HCT116 (cell line): ENCODE results near the gene ATP5F1D. TPM values are rescaled to one million over a fixed set of nuclear protein-coding genes. Genes with fewer than 3 reads are reported as not detected.
A peak's percentile ranks its signal among the peaks of the same experiment; 100 is the strongest.

Source experiments
- ATAC-seq: fragments of 200-7000 bp; cut with Tn5 transposase; 2 replicates; pipeline ENCODE4 v1.9.1; 2020; ENCODE audit warnings: mild to moderate bottlenecking, moderate library complexity
- BruUV-seq: library from RNA; stranded (reverse); fragments of 400-500 nt; replicated peaks from 2 replicates; lab custom pipeline; 2021; lab: Mats Ljungman, UMichigan
- CTCF ChIA-PET: fragments of 300-600 bp; sonication (Branson Sonifier 250); formaldehyde crosslinking; loops from one replicate; lab custom pipeline; 2021; ENCODE audit warnings: antibody characterized with exemption; lab: Charles Lee
- POLR2A ChIA-PET: fragments of 300-600, 350-600 bp; sonication (Branson Sonifier 250); formaldehyde crosslinking; loops from one replicate; lab custom pipeline; 2021; ENCODE audit warnings: antibody characterized with exemption; lab: Charles Lee
- RAD21 ChIA-PET, 2 experiments: fragments of 300-600 bp; sonication (Branson Sonifier 250); formaldehyde crosslinking; loops; one replicate each; lab custom pipeline; 2023; ENCODE audit warnings: low total read pairs in 2 of 2; ENCODE audit not compliant: uncharacterized antibody in 2 of 2, unreplicated experiment in 2 of 2, low non-redundant PET in 1 of 2; lab: Charles Lee
- DNase-seq: peaks from one replicate; pipeline ENCODE4 v3.0.0-alpha.2; 2010; ENCODE audit warnings: low read depth, low spot score
- H2AFZ ChIP-seq: fragments of 200-600 bp; shearing (Covaris generic), sonication (generic); 2 replicates; pipeline ENCODE4 v1.6.1; 2017; ENCODE audit warnings: low read depth, mixed run types, mixed read lengths, antibody characterized with exemption, low read length; ENCODE audit not compliant: poor library complexity, severe bottlenecking
- H3K27ac ChIP-seq: 2 replicates; pipeline ENCODE4 v1.5.1; 2012; ENCODE audit warnings: low read depth, low read length
- H3K27me3 ChIP-seq: fragments of 200-600 bp; sonication (generic); 2 replicates; pipeline ENCODE4 v1.6.1; 2016; ENCODE audit warnings: mixed run types, low read length, mixed read lengths; ENCODE audit not compliant: insufficient read depth
- H3K36me3 ChIP-seq, 2 experiments: fragments of 200-500 bp in 1 of 2; fragments of 200-600 bp in 1 of 2; sonication (Bioruptor generic) in 1 of 2; sonication (generic) in 1 of 2; 2 replicates each; pipeline versions ENCODE4 v1.5.1 to v1.6.1; 2014 to 2016; ENCODE audit warnings: low read length in 2 of 2, inconsistent platforms in 1 of 2, mixed read lengths in 1 of 2, mixed run types in 1 of 2; ENCODE audit not compliant: insufficient read depth in 2 of 2, control insufficient read depth in 1 of 2
- H3K4me1 ChIP-seq, 2 experiments: fragments of 200-600 bp in 1 of 2; sonication (generic) in 1 of 2; 2 replicates each; pipeline versions ENCODE4 v1.5.1 to v1.6.1; 2012 to 2017; ENCODE audit warnings: low read length in 2 of 2, inconsistent platforms in 1 of 2, mild to moderate bottlenecking in 1 of 2, mixed read lengths in 1 of 2, mixed run types in 1 of 2, moderate library complexity in 1 of 2; ENCODE audit not compliant: insufficient read depth in 2 of 2, control insufficient read depth in 1 of 2
- H3K4me2 ChIP-seq: fragments of 200-600 bp; sonication (generic); 2 replicates; pipeline ENCODE4 v1.6.1; 2017; ENCODE audit warnings: mixed run types, low read length, mixed read lengths
- H3K4me3 ChIP-seq, 2 experiments: fragments of 200-600 bp in 1 of 2; sonication (generic) in 1 of 2; replicated peaks in 1 of 2; 2 replicates each; pipeline ENCODE4 v1.5.1; 2011 to 2016; ENCODE audit warnings: low read length in 2 of 2, control low read depth in 1 of 2, low read depth in 1 of 2, mild to moderate bottlenecking in 1 of 2, mixed read lengths in 1 of 2, mixed run types in 1 of 2
- H3K79me2 ChIP-seq: fragments of 200-600 bp; sonication (generic); 2 replicates; pipeline ENCODE4 v1.6.1; 2017; ENCODE audit warnings: mild to moderate bottlenecking, mixed run types, low read length, moderate library complexity, mixed read lengths; ENCODE audit not compliant: insufficient read depth
- H3K9ac ChIP-seq: fragments of 200-600 bp; sonication (generic); 2 replicates; pipeline ENCODE4 v1.6.1; 2016; ENCODE audit warnings: low read length, mixed read lengths
- H3K9me2 ChIP-seq: fragments of 200-600 bp; sonication (generic), shearing (Covaris generic); 2 replicates; pipeline ENCODE4 v1.6.1; 2017; ENCODE audit warnings: mixed run types, mild to moderate bottlenecking, moderate library complexity; ENCODE audit not compliant: insufficient read depth
- H3K9me3 ChIP-seq, 2 experiments: fragments of 200-500 bp in 1 of 2; fragments of 200-600 bp in 1 of 2; sonication (Bioruptor generic) in 1 of 2; sonication (generic) in 1 of 2; 2 replicates each; pipeline ENCODE4 v1.6.1; 2014 to 2017; ENCODE audit warnings: low read length in 2 of 2, mixed read lengths in 2 of 2, inconsistent platforms in 1 of 2, low read depth in 1 of 2, mild to moderate bottlenecking in 1 of 2, mixed run types in 1 of 2, moderate library complexity in 1 of 2; ENCODE audit not compliant: control insufficient read depth in 1 of 2, insufficient read depth in 1 of 2
- H4K20me1 ChIP-seq: fragments of 200-600 bp; sonication (generic), shearing (Covaris generic); 2 replicates; pipeline ENCODE4 v1.6.1; 2017; ENCODE audit warnings: mixed run types, mild to moderate bottlenecking, moderate library complexity; ENCODE audit not compliant: insufficient read depth
- ATF3 ChIP-seq: IDR thresholded peaks from 2 replicates; pipeline ENCODE4 v1.6.1; 2012
- CEBPB ChIP-seq: IDR thresholded peaks from 2 replicates; pipeline ENCODE4 v1.6.1; 2012; ENCODE audit warnings: low read depth
- EGR1 ChIP-seq: IDR thresholded peaks from 2 replicates; pipeline ENCODE4 v1.6.1; 2012; ENCODE audit warnings: low read depth
- ELF1 ChIP-seq: IDR thresholded peaks from 2 replicates; pipeline ENCODE4 v1.6.1; 2012; ENCODE audit warnings: low read depth, borderline replicate concordance
- EZH2 ChIP-seq: fragments of 200-600 bp; sonication (generic); IDR thresholded peaks from 2 replicates; pipeline ENCODE4 v1.6.1; 2017; ENCODE audit warnings: antibody characterized with exemption, mixed run types
- JUND ChIP-seq: IDR thresholded peaks from 2 replicates; pipeline ENCODE4 v1.6.1; 2012
- POLR2AphosphoS5 ChIP-seq: IDR thresholded peaks from 2 replicates; pipeline ENCODE4 v1.6.1; 2011; ENCODE audit warnings: mild to moderate bottlenecking, low read depth, low read length, moderate library complexity
- RAD21 ChIP-seq: IDR thresholded peaks from 2 replicates; pipeline ENCODE4 v1.6.1; 2012; ENCODE audit warnings: low read depth, mild to moderate bottlenecking
- SIN3A ChIP-seq: IDR thresholded peaks from 2 replicates; pipeline ENCODE4 v1.6.1; 2012; ENCODE audit warnings: low read depth
- SP1 ChIP-seq: IDR thresholded peaks from 2 replicates; pipeline ENCODE4 v1.6.1; 2012; ENCODE audit warnings: low read depth
- SRF ChIP-seq: IDR thresholded peaks from 2 replicates; pipeline ENCODE4 v1.6.1; 2012; ENCODE audit warnings: low read depth
- TCF7L2 ChIP-seq: IDR thresholded peaks from 2 replicates; pipeline ENCODE4 v1.7.0; 2011; ENCODE audit warnings: borderline replicate concordance, inconsistent platforms; ENCODE audit not compliant: insufficient read depth, insufficient read length; ENCODE audit errors: extremely low read depth
- YY1 ChIP-seq: IDR thresholded peaks from 2 replicates; pipeline ENCODE4 v1.6.1; 2011; ENCODE audit warnings: low read length, low read depth, moderate library complexity, mild to moderate bottlenecking; ENCODE audit not compliant: insufficient replicate concordance; ENCODE audit errors: extremely low read depth
- ZFX ChIP-seq: fragments of 450-650 bp; IDR thresholded peaks from 2 replicates; pipeline ENCODE4 v1.6.1; 2017
- ZNF274 ChIP-seq: fragments of 200-500 bp; sonication (Bioruptor generic); IDR thresholded peaks from 2 replicates; pipeline ENCODE4 v1.6.1; 2014; ENCODE audit warnings: mild to moderate bottlenecking, low read depth, low read length, inconsistent platforms
- intact Hi-C: fragments of 100-400 bp; cut with micrococcal nuclease; formaldehyde crosslinking; loops from 2 replicates; pipeline ENCODE4 v1.10.0; 2022
- total RNA-seq: library from RNA; stranded (reverse); gene quantifications from one replicate; pipeline ENCODE4 v1.2.1, GENCODE V29; 2021; ENCODE audit not compliant: unreplicated experiment
- TF ChIP-seq, protein P1 (sequence below): IDR thresholded peaks from 2 replicates; pipeline ENCODE4 v1.6.1; 2012
- TF ChIP-seq, protein P2 (sequence below): IDR thresholded peaks from 2 replicates; pipeline ENCODE4 v1.6.1; 2011; ENCODE audit warnings: mild to moderate bottlenecking, low read length, moderate library complexity; ENCODE audit not compliant: insufficient replicate concordance; ENCODE audit errors: extremely low read depth

ATP5F1D gene
- total RNA-seq, 1 experiment from 2014 or later, result 428 TPM

DNA sequence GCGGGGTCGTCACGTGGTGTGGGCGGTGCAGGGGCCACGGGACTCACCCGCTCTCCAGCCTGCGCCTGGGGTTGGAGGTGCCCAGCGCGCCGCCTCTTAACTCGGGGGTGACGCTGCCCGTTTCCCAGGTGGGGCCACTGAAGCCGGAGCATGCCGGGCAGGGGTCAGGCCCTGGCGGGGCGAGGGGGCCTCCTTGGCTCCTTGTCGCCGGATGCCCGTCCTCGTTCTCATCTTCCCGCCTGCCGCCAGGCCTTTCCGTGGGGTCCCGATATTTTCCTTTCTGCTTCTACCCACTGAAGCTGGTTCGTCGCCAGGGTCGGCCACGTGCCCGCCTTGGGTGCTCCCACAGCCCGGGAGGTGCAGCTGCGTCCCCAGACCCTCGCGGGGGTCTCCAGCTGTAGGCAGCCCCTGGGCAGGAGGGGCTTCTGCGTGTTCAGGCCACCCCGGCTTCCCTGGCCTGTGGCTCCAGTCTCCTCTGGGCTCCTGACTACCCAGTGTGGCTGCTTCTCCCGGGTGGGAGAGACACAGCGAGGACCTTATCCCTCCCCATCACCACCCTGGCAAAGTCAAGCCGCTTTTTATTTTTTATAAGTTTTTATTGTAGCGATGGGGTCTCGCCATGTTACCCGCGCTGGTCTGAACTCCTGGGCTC is 34.6 kb downstream of the ATP5F1D start:
- Histone ChIP-seq H3K9me3 (no peaks in the 10 kb centered on the region), H3K9me2 (no peaks in the 10 kb centered on the region), H3K4me3 (peak overlapping the region; percentile 84 to 85), H3K36me3 (peaks cover 25 to 36% of the 10 kb centered on the region in 2 experiments; a peak in 3 of 4 replicates), H3K4me2 (peak overlapping the region; percentile 99), H3K9ac (peak overlapping the region; percentile 97), H4K20me1 (no peaks in the 10 kb centered on the region), H3K27me3 (no peaks in the 10 kb centered on the region), H3K4me1 (peaks cover 17 to 48% of the 10 kb centered on the region in 2 experiments), H2AFZ (no peak overlapping the region), H3K79me2 (peaks cover 56% of the 10 kb centered on the region), H3K27ac (peak overlapping the region; percentile 100)
- CTCF ChIA-PET, result no interaction called here
- TF ChIP-seq YY1 (no peak), ATF3 (no peak), ZFX (peak; percentile 15; the same call in 1 of the 2 replicates), SIN3A (peak; percentile 62; the same call in 1 of the 2 replicates), RAD21 (no peak), EGR1 (peak; percentile 98; the same call in 1 of the 2 replicates), POLR2AphosphoS5 (peak; percentile 35; the same call in 1 of the 2 replicates)
- TF ChIP-seq, protein P1, sequence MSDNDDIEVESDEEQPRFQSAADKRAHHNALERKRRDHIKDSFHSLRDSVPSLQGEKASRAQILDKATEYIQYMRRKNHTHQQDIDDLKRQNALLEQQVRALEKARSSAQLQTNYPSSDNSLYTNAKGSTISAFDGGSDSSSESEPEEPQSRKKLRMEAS, result peak; percentile 72
- TSS peak; percentile 30 for BruUV-seq
- intact Hi-C loops, result loop anchor here (10.0 kb wide), 1 partner anchor 129 kb away; the partner anchor contains the start of genes DAZAP1 and GAMT
- DNase-seq (no peak), ATAC-seq (no peak)
- RAD21 ChIA-PET, result no interaction called here
- POLR2A ChIA-PET, result no interaction called here

GRCh38 chr19:1276628-1277022 is 35.1 kb downstream of the ATP5F1D start:
- Histone ChIP-seq H3K4me1 (peaks cover 17 to 43% of the 10 kb centered on the region in 2 experiments), H3K27ac (peak overlapping the region; percentile 100), H3K9me2 (no peaks in the 10 kb centered on the region), H3K36me3 (peaks cover 20 to 30% of the 10 kb centered on the region in 2 experiments; a peak in 3 of 4 replicates), H3K4me2 (peak overlapping the region; percentile 99), H3K27me3 (no peaks in the 10 kb centered on the region), H4K20me1 (no peaks in the 10 kb centered on the region), H3K9me3 (no peaks in the 10 kb centered on the region), H3K9ac (peak overlapping the region; percentile 97), H2AFZ (no peak overlapping the region), H3K79me2 (peaks cover 51% of the 10 kb centered on the region), H3K4me3 (peak overlapping the region; percentile 84 to 85)
- intact Hi-C loops, result loop anchor here (10.0 kb wide), 1 partner anchor 128 kb away; the partner anchor contains the start of genes DAZAP1 and GAMT
- ChIA-PET POLR2A (no interaction called here), CTCF (no interaction called here), RAD21 (no interaction called here)
- DNase-seq, result no peak
- BruUV-seq, result no TSS peak
- no peak for ATAC-seq
- no peak for TF ChIP-seq JUND
- no peak for TF ChIP-seq SIN3A
- TF ChIP-seq ZNF274, result no peak
- TF ChIP-seq, protein P2, sequence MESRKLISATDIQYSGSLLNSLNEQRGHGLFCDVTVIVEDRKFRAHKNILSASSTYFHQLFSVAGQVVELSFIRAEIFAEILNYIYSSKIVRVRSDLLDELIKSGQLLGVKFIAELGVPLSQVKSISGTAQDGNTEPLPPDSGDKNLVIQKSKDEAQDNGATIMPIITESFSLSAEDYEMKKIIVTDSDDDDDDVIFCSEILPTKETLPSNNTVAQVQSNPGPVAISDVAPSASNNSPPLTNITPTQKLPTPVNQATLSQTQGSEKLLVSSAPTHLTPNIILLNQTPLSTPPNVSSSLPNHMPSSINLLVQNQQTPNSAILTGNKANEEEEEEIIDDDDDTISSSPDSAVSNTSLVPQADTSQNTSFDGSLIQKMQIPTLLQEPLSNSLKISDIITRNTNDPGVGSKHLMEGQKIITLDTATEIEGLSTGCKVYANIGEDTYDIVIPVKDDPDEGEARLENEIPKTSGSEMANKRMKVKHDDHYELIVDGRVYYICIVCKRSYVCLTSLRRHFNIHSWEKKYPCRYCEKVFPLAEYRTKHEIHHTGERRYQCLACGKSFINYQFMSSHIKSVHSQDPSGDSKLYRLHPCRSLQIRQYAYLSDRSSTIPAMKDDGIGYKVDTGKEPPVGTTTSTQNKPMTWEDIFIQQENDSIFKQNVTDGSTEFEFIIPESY, result no peak
- no peak for TF ChIP-seq ZFX
- TF ChIP-seq ELF1, result no peak
- TF ChIP-seq EZH2, result no peak
- TF ChIP-seq SRF, result no peak
- TF ChIP-seq TCF7L2, result no peak
- TF ChIP-seq ATF3, result no peak
- no peak for TF ChIP-seq RAD21
- no peak for TF ChIP-seq CEBPB
- no peak for TF ChIP-seq SP1
